HT-29 (cell line): Measurements from ENCODE around the gene C16orf96. TPM values are rescaled to one million over a fixed set of nuclear protein-coding genes. Genes with fewer than 3 reads are reported as not detected.
A peak's percentile ranks its signal among the peaks of the same experiment; 100 is the strongest.

Experiments used
- DNase-seq: peaks from one replicate; pipeline ENCODE4 v3.0.0-alpha.2; 2015; ENCODE audit warnings: low spot score
- total RNA-seq: library from RNA; depleted of rRNA; stranded (reverse); fragments of >200 nt; shearing (Covaris generic); gene quantifications from 2 replicates; pipeline ENCODE4 v1.2.3, GENCODE V29; 2014; rRNA removed

The C16orf96 gene
- not detected in 2 replicates for total RNA-seq

GRCh38 chr16:4556112-4556511, at the start of gene C16orf96:
Gene C16orf96, plus strand, starts transcription at chr16:4556340. Its CDS starts 150 bp downstream, at chr16:4556490.
- DNase-seq: no peak

GRCh38 chr16:4506450-4506849, 49.7 kb upstream of the C16orf96 start:
- DNase-seq: peak; percentile 73

- DNase-seq: no peak
These were observed 48.4 kb upstream of the C16orf96 start for GRCh38 chr16:4507588-4508345.

GRCh38 chr16:4508806-4509205, 47.3 kb upstream of the C16orf96 start:
- DNase-seq: no peak

- DNase-seq: no peak
These were observed 46.7 kb upstream of the C16orf96 start for GRCh38 chr16:4509420-4509819.

GRCh38 chr16:4510131-4510530, 46.0 kb upstream of the C16orf96 start:
- DNase-seq: no peak

GRCh38 chr16:4510747-4511426, 45.3 kb upstream of the C16orf96 start:
- DNase-seq: no peak

- DNase-seq: peak; percentile 78
These were observed 44.6 kb upstream of the C16orf96 start for GRCh38 chr16:4511441-4512082.

GRCh38 chr16:4512473-4512872, 43.7 kb upstream of the C16orf96 start:
- no peak for DNase-seq

- no peak for DNase-seq
These were observed 42.9 kb upstream of the C16orf96 start for GRCh38 chr16:4513086-4513860.

- DNase-seq: no peak
These were observed 42.3 kb upstream of the C16orf96 start for GRCh38 chr16:4513881-4514280.

GRCh38 chr16:4514606-4515005, 41.5 kb upstream of the C16orf96 start:
- DNase-seq: no peak

GRCh38 chr16:4515611-4516233, 40.4 kb upstream of the C16orf96 start:
- no peak for DNase-seq

- DNase-seq: peak; percentile 40
These were observed 38.1 kb upstream of the C16orf96 start for GRCh38 chr16:4517812-4518680.

GRCh38 chr16:4519274-4520058, 36.7 kb upstream of the C16orf96 start:
- DNase-seq: no peak

- no peak for DNase-seq
These were observed 35.2 kb upstream of the C16orf96 start for GRCh38 chr16:4520913-4521312.

- no peak for DNase-seq
These were observed 34.0 kb upstream of the C16orf96 start for GRCh38 chr16:4522051-4522581.

- no peak for DNase-seq
These were observed 32.5 kb upstream of the C16orf96 start for GRCh38 chr16:4523686-4524085.

GRCh38 chr16:4524571-4524970, 31.6 kb upstream of the C16orf96 start:
- no peak for DNase-seq
